Measurements from ENCODE around the gene FBH1. TPM values are rescaled to one million over a fixed set of nuclear protein-coding genes. Genes with fewer than 3 reads are reported as not detected.

Gene FBH1
- total RNA-seq, 2 experiments from 2014 or later: 62.6 to 64.4 TPM

GRCh38 chr10:5963591-5963990, 73.5 kb downstream of the FBH1 start:
- no peaks in the 10 kb centered on the region for H3K9me3 Mint-ChIP-seq (ENCODE audit: insufficient read depth)
- peaks cover 53% of the 10 kb centered on the region for H3K36me3 Mint-ChIP-seq (ENCODE audit: low read depth)
- CTCF ChIA-PET: no interaction called here
- no peak overlapping the region for H3K4me3 Mint-ChIP-seq
- POLR2A ChIA-PET: no interaction called here
- H3K27ac Mint-ChIP-seq: no peak overlapping the region
- DNase-seq (no peak), ATAC-seq (no peak)
- no peaks in the 10 kb centered on the region for H3K27me3 Mint-ChIP-seq (ENCODE audit: low read depth)
- peaks cover 4% of the 10 kb centered on the region for H3K4me1 Mint-ChIP-seq (ENCODE audit: low read depth)

GRCh38 chr10:5964736-5965135, 74.7 kb downstream of the FBH1 start:
- no peak overlapping the region for H3K4me3 Mint-ChIP-seq
- CTCF ChIA-PET: no interaction called here
- no peak for ATAC-seq

GRCh38 chr10:5965266-5965665, 75.2 kb downstream of the FBH1 start:
- CTCF ChIA-PET: no interaction called here

More at GRCh38 chr10:5964736-5965135, 74.7 kb downstream of the FBH1 start:
- no peak for DNase-seq
- peaks cover 6% of the 10 kb centered on the region for H3K4me1 Mint-ChIP-seq (ENCODE audit: low read depth)
- H3K9me3 Mint-ChIP-seq (ENCODE audit: insufficient read depth): no peaks in the 10 kb centered on the region
- POLR2A ChIA-PET: no interaction called here
- no peaks in the 10 kb centered on the region for H3K27me3 Mint-ChIP-seq (ENCODE audit: low read depth)
- no peak overlapping the region for H3K27ac Mint-ChIP-seq
- H3K36me3 Mint-ChIP-seq (ENCODE audit: low read depth): peaks cover 47% of the 10 kb centered on the region

GRCh38 chr10:5968037-5968680, 78.1 kb downstream of the FBH1 start:
- DNase-seq: no peak
- Mint-ChIP-seq H3K4me1 (ENCODE audit: low read depth) (peaks cover 33% of the 10 kb centered on the region), H3K4me3 (no peak overlapping the region), H3K27ac (no peak overlapping the region), H3K9me3 (ENCODE audit: insufficient read depth) (no peaks in the 10 kb centered on the region), H3K27me3 (ENCODE audit: low read depth) (no peaks in the 10 kb centered on the region), H3K36me3 (ENCODE audit: low read depth) (peaks cover 32% of the 10 kb centered on the region)
- ChIA-PET CTCF (no interaction called here), POLR2A (no interaction called here)
- ATAC-seq: no peak

More at GRCh38 chr10:5965266-5965665, 75.2 kb downstream of the FBH1 start:
- POLR2A ChIA-PET: no interaction called here
- H3K27ac Mint-ChIP-seq: no peak overlapping the region
- no peaks in the 10 kb centered on the region for H3K27me3 Mint-ChIP-seq (ENCODE audit: low read depth)
- DNase-seq (no peak), ATAC-seq (no peak)
- H3K36me3 Mint-ChIP-seq (ENCODE audit: low read depth): peaks cover 42% of the 10 kb centered on the region
- H3K4me3 Mint-ChIP-seq: no peak overlapping the region
- peaks cover 11% of the 10 kb centered on the region for H3K4me1 Mint-ChIP-seq (ENCODE audit: low read depth)
- H3K9me3 Mint-ChIP-seq (ENCODE audit: insufficient read depth): no peaks in the 10 kb centered on the region

GRCh38 chr10:5968681-5969453, 78.8 kb downstream of the FBH1 start:
- Mint-ChIP-seq H3K27ac (peak overlapping the region; percentile 56), H3K27me3 (ENCODE audit: low read depth) (no peaks in the 10 kb centered on the region), H3K36me3 (ENCODE audit: low read depth) (peaks cover 31% of the 10 kb centered on the region), H3K9me3 (ENCODE audit: insufficient read depth) (no peaks in the 10 kb centered on the region), H3K4me1 (ENCODE audit: low read depth) (peaks cover 31% of the 10 kb centered on the region), H3K4me3 (no peak overlapping the region)
- POLR2A ChIA-PET: no interaction called here
- ATAC-seq (no peak), DNase-seq (no peak)
- CTCF ChIA-PET: no interaction called here

- Mint-ChIP-seq H3K4me3 (no peak overlapping the region), H3K27me3 (ENCODE audit: low read depth) (no peaks in the 10 kb centered on the region), H3K36me3 (ENCODE audit: low read depth) (peaks cover 35% of the 10 kb centered on the region), H3K27ac (no peak overlapping the region), H3K9me3 (ENCODE audit: insufficient read depth) (no peaks in the 10 kb centered on the region), H3K4me1 (ENCODE audit: low read depth) (peaks cover 34% of the 10 kb centered on the region)
- ChIA-PET POLR2A (interaction anchor here (0.7 kb wide), 1 partner anchor 55 kb away, joined by 4 read pairs; no protein-coding TSS in a partner anchor), CTCF (interaction anchor here (0.8 kb wide), 1 partner anchor 37 kb away, joined by 5 read pairs; no protein-coding TSS in a partner anchor)
- no peak for ATAC-seq
- no peak for DNase-seq
Observed at GRCh38 chr10:5970066-5970465, 80.0 kb downstream of the FBH1 start.

GRCh38 chr10:5970527-5970926, 80.5 kb downstream of the FBH1 start:
- Mint-ChIP-seq H3K9me3 (ENCODE audit: insufficient read depth) (no peaks in the 10 kb centered on the region), H3K4me3 (no peak overlapping the region), H3K27ac (no peak overlapping the region), H3K36me3 (ENCODE audit: low read depth) (peaks cover 35% of the 10 kb centered on the region), H3K4me1 (ENCODE audit: low read depth) (peaks cover 39% of the 10 kb centered on the region), H3K27me3 (ENCODE audit: low read depth) (no peaks in the 10 kb centered on the region)
- ATAC-seq (no peak), DNase-seq (no peak)
- CTCF ChIA-PET: interaction anchor here (0.8 to 1.4 kb wide), 2 partner anchors 37 to 80 kb away, joined by 5 read pairs; no protein-coding TSS in a partner anchor
- POLR2A ChIA-PET: no interaction called here

GRCh38 chr10:5971315-5971832, 81.3 kb downstream of the FBH1 start:
- H3K9me3 Mint-ChIP-seq (ENCODE audit: insufficient read depth): no peaks in the 10 kb centered on the region
- peaks cover 44% of the 10 kb centered on the region for H3K4me1 Mint-ChIP-seq (ENCODE audit: low read depth)
- ATAC-seq: peak; percentile 47
- H3K27me3 Mint-ChIP-seq (ENCODE audit: low read depth): no peaks in the 10 kb centered on the region
- CTCF ChIA-PET: interaction anchor here (0.9 to 1.4 kb wide), 3 partner anchors 43 to 99 kb away, joined by 3 to 5 read pairs (median 3); no protein-coding TSS in a partner anchor
- POLR2A ChIA-PET: interaction anchor here (0.5 kb wide), 1 partner anchor 36 kb away, joined by 3 read pairs; no protein-coding TSS in a partner anchor
- DNase-seq: peak; percentile 24
- H3K4me3 Mint-ChIP-seq: peak overlapping the region; percentile 3
- peak overlapping the region; percentile 73 for H3K27ac Mint-ChIP-seq
- peaks cover 31% of the 10 kb centered on the region for H3K36me3 Mint-ChIP-seq (ENCODE audit: low read depth)

GRCh38 chr10:5971886-5972285, 81.8 kb downstream of the FBH1 start:
- peak; percentile 11 for DNase-seq
- H3K4me3 Mint-ChIP-seq: no peak overlapping the region
- ChIA-PET CTCF (interaction anchor here (0.9 to 1.4 kb wide), 3 partner anchors 42 to 98 kb away, joined by 3 to 5 read pairs (median 3); no protein-coding TSS in a partner anchor), POLR2A (interaction anchor here (0.5 kb wide), 1 partner anchor 36 kb away, joined by 3 read pairs; no protein-coding TSS in a partner anchor)
- H3K36me3 Mint-ChIP-seq (ENCODE audit: low read depth): peaks cover 31% of the 10 kb centered on the region
- H3K27ac Mint-ChIP-seq: peak overlapping the region; percentile 73
- ATAC-seq: no peak
- no peaks in the 10 kb centered on the region for H3K9me3 Mint-ChIP-seq (ENCODE audit: insufficient read depth)
- peaks cover 44% of the 10 kb centered on the region for H3K4me1 Mint-ChIP-seq (ENCODE audit: low read depth)
- H3K27me3 Mint-ChIP-seq (ENCODE audit: low read depth): no peaks in the 10 kb centered on the region

- CTCF ChIA-PET: interaction anchor here (2.0 kb wide), 1 partner anchor 113 kb away, joined by 6 read pairs; no protein-coding TSS in a partner anchor
- ATAC-seq: no peak
- no peaks in the 10 kb centered on the region for H3K27me3 Mint-ChIP-seq (ENCODE audit: low read depth)
- H3K9me3 Mint-ChIP-seq (ENCODE audit: insufficient read depth): no peaks in the 10 kb centered on the region
- H3K4me3 Mint-ChIP-seq: no peak overlapping the region
- H3K27ac Mint-ChIP-seq: no peak overlapping the region
- peaks cover 24% of the 10 kb centered on the region for H3K36me3 Mint-ChIP-seq (ENCODE audit: low read depth)
- no peak for DNase-seq
- POLR2A ChIA-PET: no interaction called here
- peaks cover 44% of the 10 kb centered on the region for H3K4me1 Mint-ChIP-seq (ENCODE audit: low read depth)
Observed at GRCh38 chr10:5973069-5973468, 83.0 kb downstream of the FBH1 start.

- Mint-ChIP-seq H3K27ac (peak overlapping the region; percentile 98), H3K9me3 (ENCODE audit: insufficient read depth) (no peaks in the 10 kb centered on the region), H3K27me3 (ENCODE audit: low read depth) (no peaks in the 10 kb centered on the region), H3K4me3 (peak overlapping the region; percentile 97), H3K36me3 (ENCODE audit: low read depth) (peaks cover 18% of the 10 kb centered on the region), H3K4me1 (ENCODE audit: low read depth) (peaks cover 40% of the 10 kb centered on the region)
- ChIA-PET CTCF (interaction anchor here (0.7 to 3.8 kb wide), 14 partner anchors 12 to 162 kb away, joined by 3 to 22 read pairs (median 5); partner anchors contain the start of genes ANKRD16, FBH1 and GDI2), POLR2A (interaction anchor here (0.7 to 3.4 kb wide), 22 partner anchors 12 to 617 kb away, joined by 3 to 18 read pairs (median 4); partner anchors contain the start of genes ANKRD16, FBH1 and GDI2)
- peak; percentile 58 for ATAC-seq
- DNase-seq: peak; percentile 79
Observed at GRCh38 chr10:5975641-5976473, 85.8 kb downstream of the FBH1 start.

All from activated CD8-positive, alpha-beta T cell treated with anti-CD3 and anti-CD28 coated beads, Interleukin-2, amount 10 ng/mL, durations not matched to agents 7 days and 5 days (primary cell).